Measurements from ENCODE around the gene FAM53A.
A peak's percentile ranks its signal among the peaks of the same experiment; 100 is the strongest.
"Not testable (repeated sequence)": the region's sequence is repeated elsewhere in the genome, so short reads cannot be mapped to it uniquely, and the experiment has no call there.

Gene FAM53A

DNA sequence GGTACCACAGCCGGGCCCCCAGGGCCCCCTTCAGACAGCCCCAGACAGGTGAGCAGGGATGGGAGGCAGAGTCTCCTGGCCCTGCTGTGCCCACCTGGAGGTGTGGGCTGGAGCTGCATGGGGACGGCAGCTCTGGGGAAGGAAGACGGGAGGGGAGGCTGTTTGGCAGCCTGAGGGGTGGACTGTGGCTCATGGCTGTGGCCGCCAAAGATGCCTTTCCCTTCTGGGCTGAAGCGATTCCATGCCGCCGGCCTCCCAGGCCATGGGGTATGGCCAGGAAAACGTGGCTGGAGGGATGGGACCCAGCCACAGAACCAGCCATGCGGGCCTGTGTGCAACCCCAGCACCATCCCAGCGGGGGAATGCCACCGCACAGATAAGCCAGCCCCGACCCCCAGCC lies 65.7 kb downstream of the FAM53A start:
- DNase-seq, result no peak

DNA sequence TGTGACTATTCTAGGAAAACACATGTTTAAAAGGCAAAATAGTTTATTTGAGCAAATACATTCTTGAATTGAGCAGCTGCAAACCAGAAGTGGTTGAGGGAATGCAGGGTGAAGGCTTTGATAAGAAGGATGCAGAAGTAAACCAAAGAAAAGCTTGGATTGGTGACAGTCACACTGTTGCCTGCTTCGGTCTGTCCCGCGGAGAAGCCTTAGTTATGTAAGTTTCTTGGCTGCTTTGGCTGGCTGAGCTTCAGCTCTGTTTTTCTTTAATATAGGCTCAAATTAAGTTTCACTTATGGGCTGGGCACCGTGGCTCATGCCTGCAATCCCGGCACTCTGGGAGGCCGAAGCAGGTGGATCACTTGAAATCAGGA lies 67.6 kb downstream of the FAM53A start:
- no peak for DNase-seq

DNA sequence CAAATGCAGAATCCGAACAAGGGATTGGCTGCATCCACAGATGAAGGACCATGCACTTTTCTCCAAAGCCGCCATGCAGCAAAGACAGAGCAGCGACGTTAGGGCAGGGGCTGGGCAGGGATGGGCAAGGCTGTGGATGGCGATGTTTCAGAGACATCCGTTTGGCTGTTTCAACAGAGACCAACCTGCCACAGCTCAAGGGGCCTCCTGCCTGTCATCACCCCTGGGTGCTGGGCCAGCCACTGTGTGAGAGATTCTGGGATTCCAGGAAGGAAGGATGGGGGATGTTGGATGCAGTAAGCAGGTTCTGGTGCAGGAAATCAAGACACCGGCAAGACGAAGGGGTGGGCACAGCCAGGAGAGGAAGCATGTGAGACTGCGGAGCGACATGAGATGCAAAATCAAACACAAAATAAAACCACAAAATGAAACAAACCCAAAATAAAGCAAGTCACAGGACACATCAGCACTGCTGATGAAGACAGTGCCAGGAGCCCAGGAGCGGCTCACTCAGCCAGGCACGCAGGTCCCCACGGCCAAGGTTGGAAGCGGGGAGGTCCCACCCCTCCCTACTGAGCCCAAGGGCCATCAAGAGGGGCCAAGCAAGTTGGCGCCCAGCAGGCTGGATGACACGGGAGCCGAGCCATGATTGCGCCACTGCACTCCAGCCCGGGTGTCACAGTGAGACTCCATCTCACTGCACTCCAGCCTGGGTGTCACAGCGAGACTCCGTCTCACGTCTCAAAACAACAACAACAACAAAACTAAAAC lies 68.1 kb downstream of the FAM53A start:
- DNase-seq, result no peak

DNA sequence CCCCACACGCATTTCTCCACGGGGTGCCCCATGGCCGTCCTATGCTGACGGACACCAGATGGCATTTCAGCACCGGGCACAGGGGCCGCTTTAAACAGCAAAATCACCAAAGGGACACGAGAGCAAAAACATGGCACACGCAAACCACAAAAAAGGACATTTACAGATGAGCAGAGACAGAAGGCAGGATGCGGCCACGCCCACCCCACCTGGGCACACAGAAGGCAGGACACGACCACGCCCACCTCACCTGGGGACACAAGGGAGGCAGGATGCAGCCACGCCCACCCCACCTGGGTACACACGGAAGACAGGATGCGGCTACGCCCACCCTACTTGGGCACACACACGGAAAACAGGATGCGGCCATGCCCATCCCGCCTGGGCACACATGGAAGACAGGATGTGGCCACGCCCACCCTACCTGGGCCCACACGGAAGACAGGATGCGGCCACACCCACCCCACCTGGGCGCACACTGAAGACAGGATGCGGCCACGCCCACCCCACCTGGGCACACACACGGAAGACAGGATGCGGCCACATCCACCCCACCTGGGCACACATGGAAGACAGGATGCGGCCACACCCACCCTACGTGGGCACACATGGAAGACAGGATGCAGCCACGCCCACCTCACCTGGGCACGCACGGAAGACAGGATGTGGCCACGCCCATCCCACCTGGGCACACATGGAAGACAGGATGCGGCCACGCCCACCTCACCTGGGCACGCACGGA lies 69.1 kb downstream of the FAM53A start:
- no peak for DNase-seq

DNA sequence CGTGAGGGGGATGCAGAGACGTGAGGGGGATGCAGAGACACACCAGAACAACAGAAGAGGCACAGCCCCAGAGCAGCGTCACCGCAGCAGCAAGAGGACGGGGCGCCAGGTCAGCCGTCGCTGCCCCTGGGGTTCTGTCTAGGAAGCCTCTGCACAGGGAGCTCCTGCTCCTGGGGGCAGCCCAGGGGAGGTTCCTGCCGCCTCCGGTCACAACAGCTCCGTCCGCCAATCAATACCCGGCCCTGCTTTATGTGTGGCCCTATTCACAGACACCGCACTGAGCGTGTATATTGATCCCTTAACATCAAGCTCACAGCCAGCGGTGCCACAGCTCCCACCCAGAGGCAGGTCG lies 69.6 kb downstream of the FAM53A start:
- no peak for DNase-seq

DNA sequence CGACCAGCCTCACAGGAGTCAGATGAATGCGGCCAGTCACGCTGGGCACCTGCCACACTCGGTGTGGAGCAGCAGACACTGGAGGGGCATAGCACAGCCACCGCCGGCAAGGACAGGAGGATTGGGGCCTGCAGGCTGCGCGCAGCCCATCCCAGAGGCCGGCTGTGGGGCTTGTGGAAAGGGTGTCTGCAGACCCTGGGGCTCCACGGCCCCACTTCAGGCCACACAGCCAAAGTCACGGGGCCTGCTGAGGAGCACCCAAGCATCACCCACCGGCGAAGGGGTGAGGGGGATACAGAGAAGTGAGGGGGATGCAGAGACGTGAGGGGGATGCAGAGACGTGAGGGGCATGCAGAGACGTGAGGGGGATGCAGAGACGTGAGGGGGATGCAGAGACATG lies 70.1 kb downstream of the FAM53A start:
- DNase-seq, result no peak

DNA sequence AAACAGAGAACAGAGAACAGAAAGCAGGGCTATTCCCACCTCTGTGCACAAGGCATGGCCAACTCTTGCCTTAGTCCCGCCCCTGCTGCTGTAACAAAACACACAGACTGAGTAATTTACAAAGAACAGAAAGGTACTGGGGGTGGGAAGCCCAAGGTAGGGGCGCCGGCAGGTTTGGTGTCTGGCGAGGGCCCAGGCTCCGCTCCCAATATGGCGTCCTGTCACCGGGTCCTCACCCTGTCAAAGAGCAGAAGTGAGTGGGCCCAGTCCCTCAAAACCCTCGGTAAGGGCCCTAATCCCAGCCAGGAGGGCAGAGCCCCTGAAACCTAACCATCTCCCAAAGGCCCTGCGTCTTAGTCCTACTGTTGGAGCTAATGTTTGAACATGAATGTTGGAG lies 71.0 kb downstream of the FAM53A start:
- no peak for DNase-seq

DNA sequence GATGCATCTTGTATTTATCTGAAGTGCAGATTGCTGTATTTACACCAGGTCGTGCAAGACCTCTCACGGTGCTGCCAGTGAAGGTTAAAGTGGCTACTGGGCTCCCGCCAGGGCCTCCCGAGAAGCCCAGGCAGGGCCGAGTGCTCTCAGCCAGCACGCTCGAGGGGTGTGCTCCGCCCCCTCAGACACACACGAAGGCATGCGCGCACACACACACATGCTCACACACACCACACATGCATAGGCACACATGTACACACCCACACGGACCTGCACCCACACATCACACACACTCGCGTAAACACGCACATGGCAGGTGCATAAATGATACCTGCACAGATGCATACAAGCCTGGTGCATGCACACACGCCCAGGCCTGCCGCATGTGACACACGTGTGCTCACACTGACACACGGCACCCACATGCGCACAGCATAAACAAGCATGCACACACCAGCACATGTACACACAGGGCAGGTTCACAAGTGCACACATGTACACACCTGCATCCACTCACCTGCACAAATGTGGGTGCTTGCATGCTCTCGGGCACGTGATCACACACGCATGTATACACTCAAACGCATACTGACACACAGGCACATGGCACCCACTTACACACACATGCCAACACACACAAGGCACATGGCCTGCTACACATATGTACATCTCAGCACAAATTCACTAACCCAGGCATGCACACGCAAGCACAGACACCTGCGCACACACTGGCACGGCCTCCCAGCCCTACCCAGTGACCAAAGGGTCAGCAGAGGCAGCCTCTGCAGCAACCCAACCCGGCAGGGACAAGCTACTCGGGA lies 71.6 kb downstream of the FAM53A start:
- DNase-seq, result no peak

DNA sequence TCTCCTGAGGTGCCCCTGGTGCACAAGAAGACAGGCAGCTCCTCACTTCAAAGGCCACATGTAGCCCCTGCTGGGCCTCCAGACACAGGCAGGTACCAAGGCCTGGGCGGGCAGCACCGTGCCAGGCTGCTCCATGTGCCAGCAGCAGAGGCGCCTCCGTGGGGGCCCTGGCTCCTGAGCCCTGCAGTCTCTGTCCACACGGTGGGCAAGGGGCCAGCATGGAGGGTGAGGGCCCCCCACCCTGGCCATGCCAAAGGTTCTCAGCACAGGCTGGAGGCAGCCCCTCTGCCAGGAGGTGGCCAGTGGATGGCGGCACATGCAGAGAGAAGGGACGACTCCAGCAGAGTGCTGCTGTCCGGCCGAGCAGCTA lies 72.6 kb downstream of the FAM53A start:
- no peak for DNase-seq

DNA sequence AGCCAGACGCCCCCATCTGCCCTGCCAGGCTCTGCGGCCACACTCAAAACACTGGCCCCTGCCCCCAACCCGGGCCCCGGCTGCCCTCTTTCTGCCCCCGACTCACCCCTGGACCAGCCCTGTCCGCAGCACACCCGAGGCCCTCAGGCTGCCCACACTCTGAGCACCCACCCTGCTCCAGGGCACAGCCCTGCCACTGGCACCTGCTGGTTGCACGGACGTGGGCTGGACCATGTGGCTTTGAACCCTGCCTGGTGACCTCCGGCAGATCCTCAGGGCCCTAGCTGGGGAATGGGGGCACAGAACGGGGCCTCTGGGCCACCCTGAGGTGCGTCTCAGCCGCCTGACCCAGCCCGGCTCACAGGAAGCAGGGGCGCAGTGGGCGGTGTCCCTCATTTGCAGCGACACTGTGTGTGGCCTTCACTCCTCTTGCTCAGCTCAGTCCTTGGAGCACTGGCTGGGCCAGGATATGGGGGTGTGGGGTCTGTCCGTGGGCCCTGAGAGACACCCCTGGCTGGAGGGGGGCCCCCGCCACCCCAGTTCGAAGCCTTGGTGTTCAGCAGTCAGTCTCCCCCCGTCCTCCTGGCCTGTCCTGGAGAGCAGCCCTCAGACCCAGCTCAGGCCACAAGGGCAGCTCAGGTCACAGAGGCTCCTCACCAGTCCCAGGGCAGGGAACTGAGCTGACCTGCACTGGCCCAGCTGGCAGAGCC lies 73.2 kb downstream of the FAM53A start:
- no peak for DNase-seq

DNA sequence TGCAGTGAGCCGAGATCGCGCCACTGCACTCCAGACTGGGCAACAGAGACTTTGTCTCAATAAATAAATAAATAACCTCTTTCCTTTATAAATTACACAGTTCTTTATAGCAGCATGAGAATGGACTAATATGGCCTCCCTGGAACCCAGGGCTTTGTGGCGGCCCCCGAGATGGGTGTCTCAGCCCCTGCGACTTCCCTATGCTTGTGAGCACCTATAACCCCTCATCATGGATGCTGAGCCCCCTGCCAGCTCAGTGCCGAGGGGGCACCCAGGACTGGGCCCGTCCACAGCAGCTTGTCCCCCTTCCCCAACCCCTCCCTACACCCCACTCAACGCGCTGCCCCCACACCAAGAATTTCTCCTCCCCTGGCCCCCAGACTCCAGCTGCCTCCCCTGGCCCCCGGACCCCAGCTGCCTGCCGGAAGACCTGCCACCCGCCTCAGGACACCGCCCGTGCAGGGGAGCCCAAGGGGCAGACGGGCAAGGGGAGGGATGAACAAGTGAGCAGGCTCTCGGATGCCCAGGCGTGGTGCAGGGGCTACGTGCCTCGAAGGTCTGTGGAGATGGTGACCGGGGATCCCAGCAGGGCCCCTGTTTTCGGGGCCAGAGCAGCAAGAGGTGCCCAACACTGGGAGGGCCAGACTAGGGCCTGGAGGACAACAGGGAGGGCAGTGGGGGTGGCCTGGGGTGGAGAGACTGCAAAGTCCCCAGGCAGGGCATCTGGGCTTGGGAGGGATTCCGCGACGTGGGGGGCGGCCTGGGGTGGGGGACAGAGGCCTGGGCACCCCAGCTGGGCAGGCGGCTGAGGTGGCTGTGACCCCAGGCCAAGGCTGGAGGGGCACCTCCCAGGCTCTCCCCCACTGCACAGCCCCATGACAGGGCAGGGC lies 74.0 kb downstream of the FAM53A start:
- no peak for DNase-seq

DNA sequence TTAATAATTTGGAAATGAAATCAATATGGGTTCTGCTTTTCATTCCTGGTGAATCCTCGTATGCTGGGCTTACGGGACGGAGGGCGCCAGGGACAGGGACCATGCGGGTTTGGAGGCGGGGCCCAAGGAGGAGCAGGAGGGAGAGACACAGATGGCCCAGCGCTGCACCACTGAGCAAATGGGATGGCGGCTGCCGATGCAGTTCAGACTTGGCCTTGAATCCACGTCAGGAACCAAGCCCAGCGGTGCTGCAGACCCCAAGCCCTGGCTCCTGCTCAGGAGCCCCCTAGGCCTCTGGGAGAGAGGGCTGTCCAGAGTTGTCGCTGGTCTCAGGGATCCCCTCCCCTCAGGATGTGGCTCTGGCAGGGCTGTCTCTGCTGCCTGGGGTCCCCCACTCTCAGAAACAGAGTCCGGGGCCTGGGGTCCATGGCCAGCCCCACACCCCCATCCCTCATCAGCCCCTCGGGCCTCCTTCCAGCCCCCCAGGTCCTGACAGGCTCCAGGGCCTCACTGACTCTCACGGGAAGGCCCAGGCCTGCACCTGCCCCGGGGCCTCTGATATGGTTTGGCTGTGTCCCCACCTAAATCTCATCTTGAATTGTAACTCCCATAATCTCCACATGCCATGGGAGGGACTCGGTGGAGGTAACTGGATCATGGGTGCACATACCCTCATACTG lies 75.2 kb downstream of the FAM53A start:
- DNase-seq, result no peak

DNA sequence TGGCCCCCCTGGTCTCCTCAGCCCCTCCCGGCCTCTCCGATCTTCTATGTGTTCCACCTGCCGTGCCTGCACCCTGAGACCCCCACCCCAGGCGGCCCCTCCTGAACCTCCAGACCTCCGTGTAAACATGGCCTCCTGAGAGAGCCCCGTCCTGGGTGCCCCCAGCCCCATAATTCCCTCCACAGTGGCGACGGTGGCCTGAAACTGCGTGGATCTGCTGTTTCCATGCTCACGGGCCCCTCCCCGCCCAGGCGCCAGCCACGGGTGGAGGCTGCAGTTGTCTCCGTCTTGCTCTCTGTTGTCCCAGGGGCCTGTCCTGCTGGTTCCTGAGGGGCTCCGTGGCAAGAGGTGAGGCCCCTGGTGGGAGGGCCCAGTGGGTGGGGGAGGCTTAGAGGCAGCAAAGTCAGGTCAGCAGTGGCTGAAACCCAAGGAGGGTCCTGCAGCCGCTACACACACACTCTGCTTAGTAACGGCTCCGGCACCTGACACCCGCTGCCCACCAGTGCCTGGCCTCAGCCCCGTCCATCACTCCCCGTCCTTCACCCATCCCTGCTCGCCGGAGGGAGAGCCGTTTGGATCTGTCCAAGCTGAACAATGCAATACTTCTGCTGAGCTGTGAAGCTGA lies 75.8 kb downstream of the FAM53A start:
- DNase-seq, result no peak

DNA sequence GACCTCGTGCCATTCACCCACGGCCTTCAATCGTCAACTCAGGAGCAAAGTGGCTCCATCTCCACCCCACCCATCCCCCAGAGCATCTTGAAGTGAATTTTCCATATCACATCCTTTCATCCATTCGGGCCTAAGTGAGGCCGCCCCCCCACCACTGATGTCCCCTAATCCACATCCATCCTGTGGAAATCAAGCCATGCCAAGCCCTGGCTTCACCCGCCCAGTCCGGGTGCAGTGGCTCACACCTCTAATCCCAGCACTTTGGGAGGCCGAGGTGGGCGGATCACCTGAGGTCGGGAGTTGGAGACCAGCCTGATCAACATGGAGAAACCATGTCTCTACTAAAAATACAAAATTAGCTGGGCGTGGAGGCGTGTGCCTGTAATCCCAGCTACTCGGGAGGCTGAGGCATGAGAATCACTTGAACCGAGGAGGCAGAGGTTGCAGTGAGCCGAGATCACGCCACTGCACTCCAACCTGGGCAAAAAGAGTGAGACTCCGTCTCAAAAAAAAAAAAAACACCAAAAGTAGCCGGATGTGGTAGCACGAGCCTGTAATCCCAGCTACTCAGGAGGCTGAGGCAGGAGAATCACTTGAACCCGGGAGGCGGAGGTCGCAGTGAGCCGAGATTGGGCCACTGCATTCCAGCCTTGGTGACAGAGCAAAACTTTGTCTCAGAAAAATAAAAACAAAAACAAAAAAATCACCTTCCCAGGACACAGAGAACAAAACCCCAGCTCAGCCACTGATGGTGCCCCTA lies 76.5 kb downstream of the FAM53A start:
- not testable (repeated sequence) for DNase-seq

DNA sequence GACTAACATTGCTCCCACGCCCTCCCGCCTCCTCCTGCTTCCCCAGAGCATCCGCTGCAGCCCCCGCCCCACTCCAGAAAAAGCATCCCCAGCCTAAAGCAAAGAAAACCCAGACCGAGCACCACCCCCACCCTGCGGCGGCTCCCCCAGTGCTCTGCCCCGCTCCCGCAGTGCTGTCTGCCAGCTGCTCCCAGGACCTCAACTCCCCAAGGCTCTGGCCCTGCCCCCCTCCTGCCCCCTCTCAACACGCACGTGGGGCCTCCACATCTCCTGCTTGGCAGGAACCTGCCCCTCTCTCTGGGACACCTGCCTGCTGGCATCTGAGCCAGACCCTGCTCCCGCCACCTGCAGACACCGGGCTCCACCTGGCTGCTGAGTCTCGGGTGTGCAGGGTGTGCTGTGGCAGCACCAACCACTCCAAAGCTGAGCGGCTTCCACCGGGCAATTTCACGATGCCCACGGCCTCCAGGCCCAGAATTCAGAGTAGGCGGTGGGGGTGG lies 79.4 kb downstream of the FAM53A start:
- DNase-seq, result peak; percentile 33

DNA sequence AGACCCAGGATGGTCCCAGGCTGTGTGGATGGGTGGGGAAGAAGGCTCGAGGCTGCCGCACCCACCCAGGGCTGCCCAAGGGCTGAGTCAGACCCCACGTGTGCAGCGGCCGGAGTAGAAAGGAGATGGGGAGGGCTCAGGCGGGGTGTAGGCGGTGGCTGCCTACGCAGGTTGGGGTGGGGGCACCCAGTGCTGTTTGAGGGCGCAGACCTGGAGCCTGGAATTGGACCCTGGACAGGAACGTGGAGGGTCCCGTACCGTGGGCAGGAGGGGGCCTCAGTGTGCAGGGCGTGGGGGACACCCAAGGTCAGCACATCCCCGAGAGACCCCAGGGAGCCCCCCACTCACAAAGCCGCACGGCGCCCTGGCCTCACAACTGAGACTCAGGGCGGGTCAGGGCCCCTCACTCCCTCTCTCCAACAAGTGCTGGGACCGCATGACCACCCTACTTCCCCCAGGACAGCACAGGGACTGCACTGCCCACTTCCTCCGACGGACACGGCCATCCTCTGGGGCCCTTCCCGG lies 79.9 kb downstream of the FAM53A start:
- DNase-seq, result no peak

DNA sequence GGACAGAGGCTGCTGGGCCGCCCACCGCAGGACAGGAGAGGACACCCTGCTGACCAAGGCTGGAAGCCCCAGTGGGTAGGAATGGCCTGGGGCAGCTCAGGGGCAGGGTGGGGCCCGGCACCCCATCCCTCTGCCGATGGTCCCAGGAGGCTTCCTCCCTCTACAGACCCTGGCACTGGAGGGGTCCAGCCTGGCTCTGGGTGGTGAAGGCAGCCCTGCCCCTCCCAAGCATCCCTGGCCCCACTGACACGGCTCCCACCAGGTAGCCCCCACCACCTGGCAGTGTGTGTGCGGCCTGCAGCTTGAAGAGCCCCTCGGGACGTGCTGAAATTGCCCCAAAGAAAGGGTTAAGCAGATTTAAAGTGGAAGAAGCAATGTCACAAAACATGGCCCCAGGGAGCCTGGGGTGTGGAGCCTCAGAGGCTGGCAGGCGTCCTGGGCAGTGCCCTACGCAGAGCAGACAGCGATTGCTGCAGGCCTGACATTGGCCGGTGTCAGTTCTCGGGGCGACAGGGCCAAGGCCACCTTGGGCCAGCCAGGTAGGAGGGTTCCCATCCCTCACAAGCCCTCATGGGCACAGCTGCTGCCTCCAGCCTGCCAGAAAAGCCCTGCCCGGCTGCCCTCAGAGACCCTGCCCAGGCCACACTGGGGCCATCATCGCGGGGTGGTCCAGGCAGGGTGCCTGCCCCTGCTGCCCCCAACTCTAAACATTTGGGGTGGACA lies 80.5 kb downstream of the FAM53A start:
- no peak for DNase-seq

DNA sequence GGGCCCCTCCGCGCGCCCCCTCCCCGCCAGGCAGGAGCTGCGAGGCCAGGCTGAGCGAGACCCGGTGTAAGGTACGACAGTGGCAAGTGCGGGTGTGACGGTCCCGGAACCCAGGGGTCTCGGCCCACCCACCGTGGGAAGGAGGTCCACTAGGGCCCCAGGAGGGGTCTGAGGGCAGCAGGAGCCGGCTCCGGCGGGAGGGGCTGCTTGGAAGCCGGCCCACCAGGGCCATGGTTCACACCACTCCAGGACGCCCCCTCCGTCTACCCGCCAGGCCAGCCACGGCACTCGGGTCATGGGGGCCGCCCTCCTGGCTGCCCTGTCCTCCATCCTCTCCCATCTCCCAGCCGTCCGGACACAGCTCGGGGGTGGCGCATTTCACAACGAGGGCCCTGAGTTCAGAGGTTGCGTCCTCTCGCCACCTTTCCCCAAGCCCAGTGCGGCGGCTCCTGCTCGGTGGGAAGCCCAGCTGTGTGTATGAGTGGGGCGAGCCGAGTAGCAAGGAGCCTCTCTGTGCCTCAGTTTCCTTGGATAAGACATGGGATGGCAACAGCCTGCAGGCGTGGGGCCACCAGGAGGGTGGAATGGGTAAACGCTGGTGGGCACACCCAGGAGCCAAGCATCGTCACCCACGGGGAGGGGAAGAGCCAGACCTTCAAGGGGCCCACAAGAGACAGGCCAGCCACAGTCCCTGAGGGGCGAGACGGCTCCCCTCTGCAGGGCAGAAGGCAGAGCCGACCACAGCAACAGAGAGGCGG lies 81.3 kb downstream of the FAM53A start:
- no peak for DNase-seq

Data from stimulated activated CD4-positive, alpha-beta T cell treated with anti-CD3 and anti-CD28 coated beads, Interleukin-4, amount 100 ng/mL, for 1 hour (primary cell).